ENCODE results near the gene SLC18B1.

Gene SLC18B1

DNA sequence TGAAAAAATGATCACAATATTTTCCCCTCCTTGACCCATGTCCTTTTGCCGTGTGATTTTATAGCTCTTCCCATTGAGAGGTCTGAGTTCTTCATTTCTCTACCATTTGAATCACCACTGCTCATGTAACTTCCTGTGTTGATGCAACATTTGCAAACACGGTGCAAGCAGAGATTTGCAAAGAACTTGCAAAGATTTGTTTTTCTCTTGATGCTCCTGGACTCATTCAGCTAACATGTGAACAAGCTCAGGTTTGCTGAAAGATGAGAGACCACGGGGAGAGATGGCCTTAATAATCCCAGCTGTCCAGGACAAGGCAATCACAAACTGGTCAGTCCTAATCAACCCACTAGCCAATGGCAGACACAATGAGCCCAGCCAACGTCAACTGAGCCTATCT, 49.3 kb downstream of the SLC18B1 start:
- Histone ChIP-seq H4K20me1 (ENCODE audit: insufficient read depth) (no peaks in the 10 kb centered on the region), H3K9ac (no peak overlapping the region), H3K27ac (no peak overlapping the region), H3K4me1 (ENCODE audit: low read depth, poor library complexity, severe bottlenecking) (peaks cover 8% of the 10 kb centered on the region), H2AFZ (ENCODE audit: low read depth) (no peak overlapping the region), H3K4me3 (IDR thresholded peaks at IDR 0.05; ENCODE audit: insufficient read depth, low read depth, low read length) (no peak overlapping the region), H3K4me2 (no peak overlapping the region), H3K79me2 (ENCODE audit: insufficient read depth, low read depth) (no peaks in the 10 kb centered on the region), H3K36me3 (ENCODE audit: insufficient read depth) (no peaks in the 10 kb centered on the region), H3K27me3 (ENCODE audit: insufficient read depth, low read depth) (no peaks in the 10 kb centered on the region)
- TF ChIP-seq, protein P1, sequence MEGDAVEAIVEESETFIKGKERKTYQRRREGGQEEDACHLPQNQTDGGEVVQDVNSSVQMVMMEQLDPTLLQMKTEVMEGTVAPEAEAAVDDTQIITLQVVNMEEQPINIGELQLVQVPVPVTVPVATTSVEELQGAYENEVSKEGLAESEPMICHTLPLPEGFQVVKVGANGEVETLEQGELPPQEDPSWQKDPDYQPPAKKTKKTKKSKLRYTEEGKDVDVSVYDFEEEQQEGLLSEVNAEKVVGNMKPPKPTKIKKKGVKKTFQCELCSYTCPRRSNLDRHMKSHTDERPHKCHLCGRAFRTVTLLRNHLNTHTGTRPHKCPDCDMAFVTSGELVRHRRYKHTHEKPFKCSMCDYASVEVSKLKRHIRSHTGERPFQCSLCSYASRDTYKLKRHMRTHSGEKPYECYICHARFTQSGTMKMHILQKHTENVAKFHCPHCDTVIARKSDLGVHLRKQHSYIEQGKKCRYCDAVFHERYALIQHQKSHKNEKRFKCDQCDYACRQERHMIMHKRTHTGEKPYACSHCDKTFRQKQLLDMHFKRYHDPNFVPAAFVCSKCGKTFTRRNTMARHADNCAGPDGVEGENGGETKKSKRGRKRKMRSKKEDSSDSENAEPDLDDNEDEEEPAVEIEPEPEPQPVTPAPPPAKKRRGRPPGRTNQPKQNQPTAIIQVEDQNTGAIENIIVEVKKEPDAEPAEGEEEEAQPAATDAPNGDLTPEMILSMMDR (conservative IDR thresholded peaks at IDR 0.05; ENCODE audit: low read depth, low read length) = no peak

DNA sequence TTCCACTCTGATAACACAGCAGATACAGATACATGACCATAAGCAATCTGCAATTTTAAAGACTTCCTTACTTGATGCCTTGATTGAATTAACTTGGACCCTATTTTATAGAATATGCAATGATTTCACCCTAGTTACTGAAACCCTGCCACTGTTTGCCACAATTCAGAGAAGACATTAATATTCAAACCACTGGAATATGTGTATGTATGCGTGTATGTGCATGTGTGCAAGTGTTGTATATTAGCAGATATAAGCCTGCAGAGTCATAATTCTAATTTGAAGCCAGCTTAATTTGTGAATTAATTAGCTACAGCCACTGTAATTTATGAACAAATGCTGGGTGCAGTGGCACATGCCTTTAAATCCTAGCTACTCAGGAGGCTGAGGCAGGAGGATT, 50.0 kb downstream of the SLC18B1 start:
- Histone ChIP-seq H3K4me3 (IDR thresholded peaks at IDR 0.05; ENCODE audit: insufficient read depth, low read depth, low read length) (no peak overlapping the region), H4K20me1 (ENCODE audit: insufficient read depth) (no peaks in the 10 kb centered on the region), H3K27ac (no peak overlapping the region), H3K4me1 (ENCODE audit: low read depth, poor library complexity, severe bottlenecking) (peaks cover 8% of the 10 kb centered on the region), H2AFZ (ENCODE audit: low read depth) (no peak overlapping the region), H3K4me2 (no peak overlapping the region), H3K36me3 (ENCODE audit: insufficient read depth) (no peaks in the 10 kb centered on the region), H3K79me2 (ENCODE audit: insufficient read depth, low read depth) (no peaks in the 10 kb centered on the region), H3K27me3 (ENCODE audit: insufficient read depth, low read depth) (no peaks in the 10 kb centered on the region), H3K9ac (no peak overlapping the region)
- TF ChIP-seq, protein P1 (conservative IDR thresholded peaks at IDR 0.05; ENCODE audit: low read depth, low read length) = no peak

DNA sequence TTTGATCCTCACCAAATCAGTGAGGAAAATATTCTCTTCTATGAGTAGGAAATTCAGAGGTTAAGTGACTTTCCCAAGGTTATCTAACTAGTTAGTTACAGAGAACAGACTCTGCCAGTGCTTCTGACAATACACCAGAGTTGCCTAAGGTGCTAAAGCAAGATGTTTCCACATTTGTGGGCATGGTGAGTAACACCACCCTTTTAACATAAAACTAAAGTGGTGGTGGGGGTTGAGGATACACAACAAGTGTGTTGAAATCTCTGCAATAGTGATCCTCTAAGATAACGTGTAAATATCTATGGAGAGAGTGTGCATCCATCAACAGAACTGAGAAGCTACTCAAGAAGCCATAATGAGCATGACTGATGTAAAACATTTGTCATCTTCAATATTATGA, 52.4 kb downstream of the SLC18B1 start:
- Histone ChIP-seq H3K27me3 (ENCODE audit: insufficient read depth, low read depth) (no peaks in the 10 kb centered on the region), H3K79me2 (ENCODE audit: insufficient read depth, low read depth) (no peaks in the 10 kb centered on the region), H3K27ac (no peak overlapping the region), H3K4me1 (ENCODE audit: low read depth, poor library complexity, severe bottlenecking) (peaks cover 7% of the 10 kb centered on the region), H3K36me3 (ENCODE audit: insufficient read depth) (no peaks in the 10 kb centered on the region), H3K4me3 (IDR thresholded peaks at IDR 0.05; ENCODE audit: insufficient read depth, low read depth, low read length) (no peak overlapping the region), H4K20me1 (ENCODE audit: insufficient read depth) (no peaks in the 10 kb centered on the region), H3K4me2 (no peak overlapping the region), H3K9ac (no peak overlapping the region), H2AFZ (ENCODE audit: low read depth) (no peak overlapping the region)
- TF ChIP-seq, protein P1 (conservative IDR thresholded peaks at IDR 0.05; ENCODE audit: low read depth, low read length) = no peak

GRCh38 chr6:132742495-132742894, 55.9 kb downstream of the SLC18B1 start:
- H2AFZ ChIP-seq (ENCODE audit: low read depth) = no peak overlapping the region
- TF ChIP-seq, protein P1 (conservative IDR thresholded peaks at IDR 0.05; ENCODE audit: low read depth, low read length) = no peak
- H3K27ac ChIP-seq = no peak overlapping the region
- no peaks in the 10 kb centered on the region for H3K36me3 ChIP-seq (ENCODE audit: insufficient read depth)
- no peak overlapping the region for H3K4me2 ChIP-seq
- no peaks in the 10 kb centered on the region for H3K4me1 ChIP-seq (ENCODE audit: low read depth, poor library complexity, severe bottlenecking)
- H3K27me3 ChIP-seq (ENCODE audit: insufficient read depth, low read depth) = no peaks in the 10 kb centered on the region
- no peak overlapping the region for H3K9ac ChIP-seq
- no peaks in the 10 kb centered on the region for H3K79me2 ChIP-seq (ENCODE audit: insufficient read depth, low read depth)
- no peak overlapping the region for H3K4me3 ChIP-seq (IDR thresholded peaks at IDR 0.05; ENCODE audit: insufficient read depth, low read depth, low read length)
- H4K20me1 ChIP-seq (ENCODE audit: insufficient read depth) = no peaks in the 10 kb centered on the region
